Activated naive CD8-positive, alpha-beta T cell treated with anti-CD3 and anti-CD28 coated beads for 36 hours (primary cell): ENCODE data around the gene CLBA1. TPM values are rescaled to one million over a fixed set of nuclear protein-coding genes. Genes with fewer than 3 reads are reported as not detected.

Source experiments
- DNase-seq: peaks from one replicate; pipeline ENCODE4 v3.0.0; 2021
- H3K27ac Mint-ChIP-seq: one replicate; pipeline ENCODE4 v1.8.0; 2022; ENCODE audit warnings: mild to moderate bottlenecking, moderate library complexity, mixed read lengths
- H3K27me3 Mint-ChIP-seq: one replicate; pipeline ENCODE4 v1.8.0; 2022; ENCODE audit warnings: mild to moderate bottlenecking, mixed read lengths
- H3K36me3 Mint-ChIP-seq: one replicate; pipeline ENCODE4 v1.8.0; 2021; ENCODE audit warnings: mild to moderate bottlenecking, mixed read lengths
- H3K4me1 Mint-ChIP-seq: one replicate; pipeline ENCODE4 v1.8.0; 2021; ENCODE audit warnings: mixed read lengths
- H3K4me3 Mint-ChIP-seq: one replicate; pipeline ENCODE4 v1.8.0; 2022; ENCODE audit warnings: mild to moderate bottlenecking, moderate library complexity, mixed read lengths
- H3K9me3 Mint-ChIP-seq: one replicate; pipeline ENCODE4 v1.8.0; 2022; ENCODE audit warnings: mixed read lengths
- total RNA-seq, 2 experiments: library from RNA; stranded (reverse); gene quantifications; one replicate each; pipeline ENCODE4 v1.2.3, GENCODE V29; 2021

Gene CLBA1
- total RNA-seq, 2 experiments from 2014 or later, result 1.5 to 1.9 TPM

- Mint-ChIP-seq H3K27me3 (no peaks in the 10 kb centered on the region), H3K27ac (peak overlapping the region; percentile 25), H3K4me3 (no peak overlapping the region), H3K36me3 (peaks cover 6% of the 10 kb centered on the region), H3K4me1 (no peaks in the 10 kb centered on the region), H3K9me3 (peaks cover 1% of the 10 kb centered on the region)
- no peak for DNase-seq
These were observed 8.4 kb downstream of the CLBA1 start for GRCh38 chr14:104993808-104994591.

- Mint-ChIP-seq H3K4me3 (no peak overlapping the region), H3K27me3 (no peaks in the 10 kb centered on the region), H3K4me1 (no peaks in the 10 kb centered on the region), H3K36me3 (peaks cover 9% of the 10 kb centered on the region), H3K9me3 (peaks cover 1% of the 10 kb centered on the region), H3K27ac (no peak overlapping the region)
- no peak for DNase-seq
These were observed 9.4 kb downstream of the CLBA1 start for GRCh38 chr14:104994978-104995377.

GRCh38 chr14:104996032-104996431 is 10.4 kb downstream of the CLBA1 start:
- Mint-ChIP-seq H3K27ac (no peak overlapping the region), H3K4me1 (no peaks in the 10 kb centered on the region), H3K36me3 (peaks cover 9% of the 10 kb centered on the region), H3K9me3 (peaks cover 1% of the 10 kb centered on the region), H3K27me3 (no peaks in the 10 kb centered on the region), H3K4me3 (no peak overlapping the region)
- DNase-seq, result no peak

GRCh38 chr14:104996483-104996882 is 10.9 kb downstream of the CLBA1 start:
- no peaks in the 10 kb centered on the region for H3K4me1 Mint-ChIP-seq

GRCh38 chr14:104998801-104999200 is 13.2 kb downstream of the CLBA1 start:
- H3K4me3 Mint-ChIP-seq, result no peak overlapping the region
- peaks cover 3% of the 10 kb centered on the region for H3K36me3 Mint-ChIP-seq
- H3K4me1 Mint-ChIP-seq, result no peaks in the 10 kb centered on the region
- no peak for DNase-seq
- no peak overlapping the region for H3K27ac Mint-ChIP-seq
- no peaks in the 10 kb centered on the region for H3K27me3 Mint-ChIP-seq
- no peaks in the 10 kb centered on the region for H3K9me3 Mint-ChIP-seq

More at GRCh38 chr14:104996483-104996882, 10.9 kb downstream of the CLBA1 start:
- Mint-ChIP-seq H3K36me3 (peaks cover 9% of the 10 kb centered on the region), H3K27ac (no peak overlapping the region), H3K9me3 (peaks cover 1% of the 10 kb centered on the region), H3K4me3 (no peak overlapping the region), H3K27me3 (no peaks in the 10 kb centered on the region)
- no peak for DNase-seq

- peaks cover 3% of the 10 kb centered on the region for H3K36me3 Mint-ChIP-seq
- H3K27me3 Mint-ChIP-seq, result no peaks in the 10 kb centered on the region
- no peak overlapping the region for H3K4me3 Mint-ChIP-seq
- H3K4me1 Mint-ChIP-seq, result no peaks in the 10 kb centered on the region
- H3K9me3 Mint-ChIP-seq, result no peaks in the 10 kb centered on the region
- no peak for DNase-seq
- H3K27ac Mint-ChIP-seq, result no peak overlapping the region
These were observed 13.8 kb downstream of the CLBA1 start for GRCh38 chr14:104999361-104999760.

- no peak for DNase-seq
- no peak overlapping the region for H3K4me3 Mint-ChIP-seq
- H3K27ac Mint-ChIP-seq, result no peak overlapping the region
- H3K27me3 Mint-ChIP-seq, result no peaks in the 10 kb centered on the region
- H3K9me3 Mint-ChIP-seq, result no peaks in the 10 kb centered on the region
- H3K4me1 Mint-ChIP-seq, result no peaks in the 10 kb centered on the region
- H3K36me3 Mint-ChIP-seq, result peaks cover 4% of the 10 kb centered on the region
These were observed 19.8 kb downstream of the CLBA1 start for GRCh38 chr14:105005329-105005928.

GRCh38 chr14:105005929-105006830 is 20.6 kb downstream of the CLBA1 start:
- no peak overlapping the region for H3K4me3 Mint-ChIP-seq
- H3K36me3 Mint-ChIP-seq, result peaks cover 7% of the 10 kb centered on the region
- H3K27ac Mint-ChIP-seq, result no peak overlapping the region
- no peaks in the 10 kb centered on the region for H3K27me3 Mint-ChIP-seq
- H3K9me3 Mint-ChIP-seq, result no peaks in the 10 kb centered on the region
- DNase-seq, result no peak
- no peaks in the 10 kb centered on the region for H3K4me1 Mint-ChIP-seq

- H3K36me3 Mint-ChIP-seq, result peaks cover 7% of the 10 kb centered on the region
- no peaks in the 10 kb centered on the region for H3K27me3 Mint-ChIP-seq
- no peak overlapping the region for H3K4me3 Mint-ChIP-seq
- no peaks in the 10 kb centered on the region for H3K9me3 Mint-ChIP-seq
- H3K27ac Mint-ChIP-seq, result no peak overlapping the region
- DNase-seq, result no peak
- no peaks in the 10 kb centered on the region for H3K4me1 Mint-ChIP-seq
These were observed 21.4 kb downstream of the CLBA1 start for GRCh38 chr14:105006831-105007592.

- Mint-ChIP-seq H3K36me3 (peaks cover 7% of the 10 kb centered on the region), H3K4me3 (no peak overlapping the region), H3K9me3 (no peaks in the 10 kb centered on the region), H3K4me1 (no peaks in the 10 kb centered on the region), H3K27ac (peak overlapping the region; percentile 48), H3K27me3 (no peaks in the 10 kb centered on the region)
- DNase-seq, result no peak
These were observed 22.1 kb downstream of the CLBA1 start for GRCh38 chr14:105007593-105008264.

- H3K27me3 Mint-ChIP-seq, result no peaks in the 10 kb centered on the region
- H3K9me3 Mint-ChIP-seq, result no peaks in the 10 kb centered on the region
- H3K36me3 Mint-ChIP-seq, result peaks cover 10% of the 10 kb centered on the region
- H3K27ac Mint-ChIP-seq, result no peak overlapping the region
- no peak for DNase-seq
- H3K4me3 Mint-ChIP-seq, result no peak overlapping the region
- peaks cover 14% of the 10 kb centered on the region for H3K4me1 Mint-ChIP-seq
These were observed 24.5 kb downstream of the CLBA1 start for GRCh38 chr14:105010106-105010505.

GRCh38 chr14:105010891-105011291 is 25.3 kb downstream of the CLBA1 start:
- Mint-ChIP-seq H3K4me3 (no peak overlapping the region), H3K9me3 (no peaks in the 10 kb centered on the region), H3K36me3 (peaks cover 14% of the 10 kb centered on the region), H3K27me3 (no peaks in the 10 kb centered on the region), H3K4me1 (peaks cover 20% of the 10 kb centered on the region), H3K27ac (no peak overlapping the region)
- DNase-seq, result no peak

- Mint-ChIP-seq H3K4me3 (no peak overlapping the region), H3K9me3 (no peaks in the 10 kb centered on the region), H3K27ac (no peak overlapping the region), H3K36me3 (peaks cover 18% of the 10 kb centered on the region), H3K27me3 (no peaks in the 10 kb centered on the region), H3K4me1 (peaks cover 26% of the 10 kb centered on the region)
- no peak for DNase-seq
These were observed 25.9 kb downstream of the CLBA1 start for GRCh38 chr14:105011312-105011990.
